Brain microvascular endothelial cell (primary cell): ENCODE measurements around the gene MITF.
A peak's percentile ranks its signal among the peaks of the same experiment; 100 is the strongest.

Experiments
- DNase-seq: peaks from one replicate; pipeline ENCODE4 v3.0.0-alpha.2; 2020
- H3K27ac ChIP-seq: fragments of 250-450 bp; sonication (Bioruptor Pico); 2 replicates; pipeline ENCODE4 v1.5.1; 2020; ENCODE audit warnings: mild to moderate bottlenecking, moderate library complexity
- H3K27me3 ChIP-seq: fragments of 250-450 bp; sonication (Bioruptor Pico); replicated peaks from 2 replicates; pipeline ENCODE4 v1.5.1; 2020; ENCODE audit warnings: mild to moderate bottlenecking
- H3K36me3 ChIP-seq: fragments of 250-450 bp; sonication (Bioruptor Pico); replicated peaks from 2 replicates; pipeline ENCODE4 v1.5.1; 2020; ENCODE audit warnings: mild to moderate bottlenecking
- H3K4me3 ChIP-seq: 2 replicates; pipeline ENCODE4 v1.5.1; 2011; ENCODE audit warnings: low read depth, mild to moderate bottlenecking, control low read depth, low read length, moderate library complexity
- CTCF ChIP-seq: IDR thresholded peaks from 2 replicates; pipeline ENCODE4 v1.5.1; 2011; ENCODE audit warnings: low read depth, mild to moderate bottlenecking, moderate library complexity, low read length, control low read depth, inconsistent platforms; ENCODE audit errors: missing control alignments
- in situ Hi-C: cut with HindIII; loops from 2 replicates; pipeline ENCODE4 v1.10.0; 2017; ENCODE audit warnings: low sequenced_read_pairs, low pct_ligation_motif_present

Gene MITF

GRCh38 chr3:69831737-69832136 lies 92.5 kb downstream of the MITF start:
- no peaks in the 10 kb centered on the region for H3K27me3 ChIP-seq
- no peak for TF ChIP-seq CTCF
- H3K36me3 ChIP-seq = no peaks in the 10 kb centered on the region
- H3K27ac ChIP-seq = no peak overlapping the region
- H3K4me3 ChIP-seq = no peak overlapping the region
- in situ Hi-C loops = no loop called here
- DNase-seq = no peak

GRCh38 chr3:69833591-69833990 lies 94.3 kb downstream of the MITF start:
- Histone ChIP-seq H3K27me3 (no peaks in the 10 kb centered on the region), H3K36me3 (no peaks in the 10 kb centered on the region), H3K4me3 (no peak overlapping the region), H3K27ac (no peak overlapping the region)
- no peak for TF ChIP-seq CTCF
- DNase-seq = no peak
- in situ Hi-C loops = no loop called here

- DNase-seq = peak; percentile 86
- H3K27ac ChIP-seq = peak overlapping the region; percentile 65
- no peaks in the 10 kb centered on the region for H3K36me3 ChIP-seq
- no peaks in the 10 kb centered on the region for H3K27me3 ChIP-seq
- no peak for TF ChIP-seq CTCF
- no peak overlapping the region for H3K4me3 ChIP-seq
- in situ Hi-C loops = no loop called here
Measured at GRCh38 chr3:69838217-69838616, 99.0 kb downstream of the MITF start.

- Histone ChIP-seq H3K36me3 (no peaks in the 10 kb centered on the region), H3K4me3 (no peak overlapping the region), H3K27ac (peak overlapping the region; percentile 65), H3K27me3 (no peaks in the 10 kb centered on the region)
- TF ChIP-seq CTCF = no peak
- in situ Hi-C loops = no loop called here
- peak; percentile 5 for DNase-seq
Measured at GRCh38 chr3:69838696-69839515, 99.6 kb downstream of the MITF start.

GRCh38 chr3:69842351-69842750 lies 103.1 kb downstream of the MITF start:
- Histone ChIP-seq H3K4me3 (no peak overlapping the region), H3K36me3 (no peaks in the 10 kb centered on the region), H3K27me3 (no peaks in the 10 kb centered on the region), H3K27ac (no peak overlapping the region)
- no peak for DNase-seq
- in situ Hi-C loops = no loop called here
- TF ChIP-seq CTCF = no peak

- Histone ChIP-seq H3K27ac (no peak overlapping the region), H3K27me3 (no peaks in the 10 kb centered on the region), H3K36me3 (no peaks in the 10 kb centered on the region), H3K4me3 (no peak overlapping the region)
- no peak for TF ChIP-seq CTCF
- in situ Hi-C loops = no loop called here
- DNase-seq = no peak
Measured at GRCh38 chr3:69842789-69843188, 103.5 kb downstream of the MITF start.
